H1 (cell line): ENCODE measurements around the gene SCG2. TPM values are rescaled to one million over a fixed set of nuclear protein-coding genes. Genes with fewer than 3 reads are reported as not detected.

ENCODE experiments used
- CTCF ChIA-PET: fragments of 300-600 bp; sonication (Branson Sonifier 250); formaldehyde crosslinking; loops from one replicate; lab custom pipeline; 2021; ENCODE audit not compliant: partially characterized antibody; lab: Charles Lee
- POLR2A ChIA-PET: fragments of 300-600 bp; sonication (Branson Sonifier 250); formaldehyde crosslinking; loops from one replicate; lab custom pipeline; 2021; ENCODE audit warnings: inconsistent platforms; ENCODE audit not compliant: partially characterized antibody; lab: Charles Lee
- DNase-seq, 2 experiments: peaks; one replicate each; pipeline versions ENCODE4 v3.0.0 to v3.0.0-alpha.2; 2010 to 2022; ENCODE audit warnings: low spot score in 2 of 2, low read depth in 1 of 2, mixed read lengths in 1 of 2
- FAIRE-seq: peaks from 2 replicates; lab custom pipeline; 2011; peaks lifted over from hg19 to GRCh38; lab: Jason Lieb, UNC
- H2AFZ ChIP-seq: 2 replicates; pipeline ENCODE4 v1.8.1; 2012; ENCODE audit warnings: low read length, inconsistent platforms
- H2AK5ac ChIP-seq: 2 replicates; pipeline ENCODE4 v1.6.1; 2013; ENCODE audit warnings: low read depth, low read length
- H2BK120ac ChIP-seq: replicated peaks from 2 replicates; pipeline ENCODE3; 2013; ENCODE audit warnings: low read depth, low read length, inconsistent platforms
- H2BK12ac ChIP-seq: 2 replicates; pipeline ENCODE4 v1.6.1; 2013; ENCODE audit warnings: low read depth, low read length
- H2BK15ac ChIP-seq: 2 replicates; pipeline ENCODE4 v1.6.1; 2013; ENCODE audit warnings: low read length
- H2BK20ac ChIP-seq: 2 replicates; pipeline ENCODE4 v1.6.1; 2013; ENCODE audit warnings: low read length
- H2BK5ac ChIP-seq: 2 replicates; pipeline ENCODE4 v1.6.1; 2013; ENCODE audit warnings: low read depth, low read length
- H3K14ac ChIP-seq: 2 replicates; pipeline ENCODE4 v1.6.1; 2013; ENCODE audit warnings: inconsistent platforms; ENCODE audit not compliant: insufficient read length
- H3K18ac ChIP-seq: 2 replicates; pipeline ENCODE4 v1.6.1; 2013; ENCODE audit warnings: low read length; ENCODE audit errors: extremely low read depth
- H3K23ac ChIP-seq: 2 replicates; pipeline ENCODE4 v1.6.1; 2013; ENCODE audit warnings: inconsistent platforms; ENCODE audit not compliant: insufficient read length
- H3K23me2 ChIP-seq: 2 replicates; pipeline ENCODE4 v1.6.1; 2013; ENCODE audit warnings: low read depth, low read length
- H3K27ac ChIP-seq: 2 replicates; pipeline ENCODE4 v1.6.1; 2011; ENCODE audit warnings: low read depth, low read length, inconsistent platforms
- H3K27me3 ChIP-seq, 4 experiments: replicated peaks in 1 of 4; 1 replicate in 1 of 4; 2 replicates in 3 of 4; pipeline versions ENCODE4 v1.6.1 to v1.8.1; 2011 to 2013; ENCODE audit warnings: low read length in 3 of 4, mild to moderate bottlenecking in 3 of 4, inconsistent platforms in 2 of 4, mixed read lengths in 2 of 4, moderate library complexity in 1 of 4; ENCODE audit not compliant: control insufficient read depth in 3 of 4, insufficient read depth in 3 of 4; ENCODE audit errors: extremely low read depth in 1 of 4
- H3K36me3 ChIP-seq, 4 experiments: 2 replicates each; pipeline versions ENCODE4 v1.6.1 to v1.8.1; 2011 to 2013; ENCODE audit warnings: mild to moderate bottlenecking in 4 of 4, low read length in 3 of 4, moderate library complexity in 2 of 4, control low read depth in 1 of 4, inconsistent platforms in 1 of 4; ENCODE audit not compliant: insufficient read depth in 4 of 4, control insufficient read depth in 2 of 4
- H3K4ac ChIP-seq: replicated peaks from 2 replicates; pipeline ENCODE3; 2013; ENCODE audit warnings: low read length, low read depth, mixed read lengths, inconsistent platforms; ENCODE audit not compliant: insufficient read length
- H3K4me1 ChIP-seq, 4 experiments: replicated peaks in 1 of 4; 1 replicate in 1 of 4; 2 replicates in 3 of 4; pipeline versions ENCODE4 v1.6.1 to v1.8.1; 2011 to 2013; ENCODE audit warnings: low read length in 3 of 4, inconsistent platforms in 2 of 4, mixed read lengths in 1 of 4; ENCODE audit not compliant: insufficient read depth in 4 of 4, control insufficient read depth in 3 of 4
- H3K4me2 ChIP-seq, 2 experiments: 2 replicates each; pipeline versions ENCODE4 v1.6.1 to v1.8.1; 2011 to 2013; ENCODE audit warnings: low read depth in 2 of 2, low read length in 2 of 2, control low read depth in 1 of 2, inconsistent platforms in 1 of 2, mild to moderate bottlenecking in 1 of 2; ENCODE audit not compliant: insufficient read depth in 1 of 2
- H3K4me3 ChIP-seq, 4 experiments: fragments of 200-600, 300-600 bp in 1 of 4; sonication (generic), shearing (Covaris generic), sonication (Bioruptor Twin) in 1 of 4; 2 replicates each; pipeline versions ENCODE4 v1.5.1 to v1.8.1; 2011 to 2016; ENCODE audit warnings: low read length in 4 of 4, low read depth in 3 of 4, control low read depth in 2 of 4, inconsistent platforms in 2 of 4, mild to moderate bottlenecking in 2 of 4, mixed read lengths in 1 of 4, moderate library complexity in 1 of 4; ENCODE audit not compliant: insufficient read depth in 2 of 4; ENCODE audit errors: extremely low read depth in 1 of 4
- H3K56ac ChIP-seq: replicated peaks from 2 replicates; pipeline ENCODE3; 2013; ENCODE audit warnings: low read depth, mild to moderate bottlenecking, mixed read lengths, low read length, inconsistent platforms; ENCODE audit not compliant: insufficient read length
- H3K79me1 ChIP-seq: 2 replicates; pipeline ENCODE4 v1.6.1; 2013; ENCODE audit warnings: low read depth, low read length, control low read depth
- H3K79me2 ChIP-seq, 2 experiments: 2 replicates each; pipeline versions ENCODE4 v1.6.1 to v1.8.1; 2012 to 2013; ENCODE audit warnings: low read length in 2 of 2, mild to moderate bottlenecking in 2 of 2, inconsistent platforms in 1 of 2; ENCODE audit not compliant: insufficient read depth in 2 of 2, control insufficient read depth in 1 of 2
- H3K9ac ChIP-seq, 4 experiments: replicated peaks in 1 of 4; 1 replicate in 1 of 4; 2 replicates in 3 of 4; pipeline versions ENCODE4 v1.6.1 to v1.8.1; 2011 to 2013; ENCODE audit warnings: low read depth in 3 of 4, low read length in 3 of 4, control low read depth in 2 of 4, mild to moderate bottlenecking in 2 of 4, moderate library complexity in 2 of 4, inconsistent platforms in 1 of 4; ENCODE audit errors: extremely low read depth in 1 of 4
- H3K9me3 ChIP-seq, 2 experiments: 2 replicates each; pipeline versions ENCODE4 v1.6.1 to v1.8.1; 2012 to 2013; ENCODE audit warnings: mild to moderate bottlenecking in 2 of 2, moderate library complexity in 2 of 2, control low read depth in 1 of 2, inconsistent platforms in 1 of 2, low read depth in 1 of 2, low read length in 1 of 2, mixed read lengths in 1 of 2; ENCODE audit not compliant: insufficient read depth in 2 of 2
- H4K20me1 ChIP-seq, 2 experiments: replicated peaks in 1 of 2; 2 replicates each; pipeline versions ENCODE3 to v1.8.1; 2011 to 2013; ENCODE audit warnings: inconsistent platforms in 2 of 2, low read length in 2 of 2, mild to moderate bottlenecking in 1 of 2; ENCODE audit not compliant: insufficient read depth in 2 of 2, control insufficient read depth in 1 of 2
- H4K5ac ChIP-seq: 2 replicates; pipeline ENCODE4 v1.6.1; 2013; ENCODE audit warnings: low read length, low read depth, mixed read lengths, inconsistent platforms; ENCODE audit not compliant: insufficient read length
- H4K8ac ChIP-seq: 2 replicates; pipeline ENCODE4 v1.8.0; 2013; ENCODE audit warnings: mild to moderate bottlenecking, moderate library complexity, low read length, inconsistent platforms; ENCODE audit not compliant: insufficient read depth; ENCODE audit errors: extremely low read depth
- H4K91ac ChIP-seq: replicated peaks from 2 replicates; pipeline ENCODE3; 2013; ENCODE audit warnings: low read length, mixed read lengths, inconsistent platforms; ENCODE audit not compliant: insufficient read length
- SRF ChIP-seq: IDR thresholded peaks from 2 replicates; pipeline ENCODE4 v1.6.1; 2011; ENCODE audit warnings: mild to moderate bottlenecking, low read depth, low read length, moderate library complexity
- WGBS, 2 experiments: shearing (Covaris generic) in 1 of 2; methylation state at CpG; one replicate each; pipeline versions ENCODE4 v1.1.6 to v1.1.7; 2013 to 2015; ENCODE audit warnings: low lambda C conversion rate in 2 of 2, mixed read lengths in 2 of 2, inconsistent platforms in 1 of 2, low coverage in 1 of 2, missing lambda C conversion rate in 1 of 2; ENCODE audit not compliant: insufficient replicate concordance in 2 of 2, insufficient coverage in 1 of 2, insufficient read length in 1 of 2; ENCODE audit errors: extremely low coverage in 1 of 2, missing lambda C conversion rate in 1 of 2; 5-methylcytosine and 5-hydroxymethylcytosine counted together
- polyA plus RNA-seq, 7 experiments: library from polyadenylated mRNA; depleted of rRNA in 3 of 7; stranded (reverse) in 5 of 7; unstranded in 2 of 7; fragments of >200 nt in 5 of 7; fragments of 200-250 nt in 2 of 7; gene quantifications; 1 replicate in 5 of 7; 2 replicates in 1 of 7; 4 replicates in 1 of 7; pipeline versions ENCODE4 v1.2.1 to v1.2.3, GENCODE V29; 2011 to 2013; ENCODE audit warnings: missing spikeins in 2 of 7, mixed read lengths in 2 of 7
- total RNA-seq: library from RNA; stranded (reverse); fragmentation: NEBNext Ultra II Directional; extraction: Animal tissue kit (Norgen Biotek cat#: 25700); gene quantifications from 2 replicates; pipeline ENCODE4 v1.2.1, GENCODE V29; 2021

The SCG2 gene
- total and polyA plus RNA-seq, 2 of the 8 experiments (the other 6 are each of a cell fraction or from before 2014, with no cell fraction given): 0.54 to 1.0 TPM

- Histone ChIP-seq H4K8ac (no peak overlapping the region), H3K4ac (no peak overlapping the region), H2BK20ac (no peak overlapping the region), H3K18ac (no peak overlapping the region), H3K79me1 (no peaks in the 10 kb centered on the region), H2BK5ac (no peak overlapping the region), H3K4me2 (no peak overlapping the region), H3K79me2 (no peaks in the 10 kb centered on the region), H3K4me3 (no peak overlapping the region), H3K27me3 (no peaks in the 10 kb centered on the region), H2BK120ac (no peak overlapping the region), H3K9me3 (no peaks in the 10 kb centered on the region), H4K91ac (no peak overlapping the region), H3K14ac (no peak overlapping the region), H4K5ac (no peak overlapping the region), H3K56ac (no peak overlapping the region), H2BK15ac (no peak overlapping the region), H2BK12ac (no peak overlapping the region), H3K4me1 (peaks cover 0 to 8% (median 2%) of the 10 kb centered on the region in 4 experiments; a peak in 3 of 7 replicates), H3K23ac (no peak overlapping the region), H2AK5ac (no peak overlapping the region), H3K27ac (no peak overlapping the region), H4K20me1 (no peaks in the 10 kb centered on the region), H3K9ac (no peak overlapping the region), H3K36me3 (no peaks in the 10 kb centered on the region), H3K23me2 (no peaks in the 10 kb centered on the region; the same call in 1 of the 2 replicates), H2AFZ (no peak overlapping the region)
- WGBS, 2 experiments: 87% methylated on average over 2 of the region's 2 CpGs; no CpG with 5 or more reads in 1 of the 2 experiments
- FAIRE-seq (no peak), DNase-seq (no peak)
- ChIA-PET POLR2A (interaction anchor here (1.4 kb wide), 1 partner anchor 8 kb away, joined by 3 read pairs; no protein-coding TSS in a partner anchor), CTCF (interaction anchor here (0.6 to 1.8 kb wide), 2 partner anchors 9 to 238 kb away, joined by 3 to 4 read pairs; no protein-coding TSS in a partner anchor)
- no peak for TF ChIP-seq SRF
Measured at GRCh38 chr2:223562078-223562477, 40.1 kb downstream of the SCG2 start.
